Transverse colon (tissue), 4 donors: ENCODE measurements around the gene TERB1.

Experiments used
- CTCF ChIP-seq, 5 experiments: fragments of 200-600 bp in 3 of 5; fragments of 450-650 bp in 2 of 5; sonication (generic) in 3 of 5; IDR thresholded peaks; 1 replicate in 2 of 5; 2 replicates in 3 of 5; pipeline ENCODE4 v1.5.1; 2016 to 2017; ENCODE audit warnings: antibody characterized with exemption in 5 of 5, inconsistent platforms in 3 of 5, mild to moderate bottlenecking in 2 of 5, moderate library complexity in 1 of 5
- EP300 ChIP-seq: sonication (generic); formaldehyde crosslinking; IDR thresholded peaks from one replicate; pipeline ENCODE4 v1.6.1; 2017; ENCODE audit warnings: antibody characterized with exemption, low read depth
- POLR2A ChIP-seq: fragments of 450-650 bp; IDR thresholded peaks from one replicate; pipeline ENCODE4 v1.6.1; 2016; ENCODE audit warnings: antibody characterized with exemption, mild to moderate bottlenecking, moderate library complexity
- POLR2AphosphoS5 ChIP-seq, 3 donors: sonication (generic); formaldehyde crosslinking; IDR thresholded peaks; one replicate each; pipeline ENCODE4 v1.6.1; 2016; ENCODE audit warnings: antibody characterized with exemption in 3 of 3

GRCh38 chr16:66735891-66736290, 65.5 kb downstream of the TERB1 start:
- no peak for TF ChIP-seq CTCF (IDR thresholded peaks at IDR 0.05)
- no peak for TF ChIP-seq POLR2AphosphoS5 (IDR thresholded peaks at IDR 0.05)
- no peak for TF ChIP-seq POLR2A
- no peak for TF ChIP-seq EP300
